ENCODE results near the gene TRPM1. TPM values are rescaled to one million over a fixed set of nuclear protein-coding genes. Genes with fewer than 3 reads are reported as not detected.

The TRPM1 gene
- total RNA-seq, 1 donor, result under 0.01 TPM

DNA sequence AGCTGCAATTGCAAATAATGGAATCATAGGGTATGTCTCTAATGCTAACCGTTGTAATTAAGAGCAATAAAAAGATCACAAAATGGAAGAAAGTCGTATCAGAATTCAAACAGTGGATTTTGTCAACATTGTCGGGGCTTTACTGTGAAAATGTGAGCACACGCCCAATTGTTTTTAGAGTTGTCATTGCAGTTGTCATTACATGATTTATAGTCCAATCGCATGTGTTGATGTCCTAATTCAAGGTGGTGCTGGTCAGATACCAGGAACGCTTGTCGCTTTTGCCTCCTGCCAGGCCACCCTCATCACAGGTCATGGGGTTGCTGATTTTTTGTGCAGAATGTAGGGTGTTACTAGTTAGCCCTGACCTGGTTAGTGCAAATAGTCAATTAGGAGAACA is 16.2 kb downstream of the TRPM1 start:
- no peak for DNase-seq (ENCODE audit: low read depth in 2 of 3, low spot score in 2 of 3)

DNA sequence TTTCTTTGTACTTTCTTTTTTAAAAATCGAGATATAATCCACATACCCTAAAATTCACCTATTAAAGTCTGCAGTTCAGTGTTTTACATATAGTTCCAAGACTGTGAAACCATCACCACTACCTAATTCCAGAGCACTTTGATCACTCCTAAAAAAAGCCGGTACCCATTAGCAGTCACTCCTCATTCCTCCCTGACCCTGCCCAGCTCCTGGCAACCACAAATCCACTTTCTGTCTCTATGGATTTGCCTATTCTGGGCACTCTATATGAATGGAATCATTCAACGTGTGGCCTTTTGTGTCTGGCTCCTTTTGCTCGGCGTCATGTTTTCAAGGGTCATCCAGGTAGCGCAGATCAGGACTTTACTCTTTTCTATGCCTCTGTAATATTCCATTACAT is 17.3 kb downstream of the TRPM1 start:
- no peak for DNase-seq (ENCODE audit: low read depth in 2 of 3, low spot score in 2 of 3)

DNA sequence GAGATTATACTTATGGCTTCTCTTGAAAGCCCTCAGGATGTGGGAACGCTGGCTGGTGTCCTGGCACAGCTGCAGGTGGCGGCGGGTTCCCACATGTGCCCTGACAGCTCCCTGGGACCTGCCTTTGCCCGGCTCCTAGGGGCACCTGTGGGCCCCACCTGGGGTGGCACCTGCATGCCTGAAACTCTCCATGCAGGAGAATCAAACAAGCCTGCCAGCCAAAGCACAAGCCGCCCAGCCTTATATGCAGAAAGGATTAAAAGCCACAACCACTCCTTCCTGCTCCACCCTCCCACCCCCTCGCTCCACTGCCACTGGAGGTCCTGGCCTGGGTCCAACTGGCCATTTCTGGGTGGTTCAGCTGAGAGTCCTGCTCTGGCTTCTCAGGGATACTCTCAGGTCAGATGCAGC is 18.1 kb downstream of the TRPM1 start:
- peak in 1 of 3 donors; percentile 7 for DNase-seq (ENCODE audit: low read depth in 2 of 3, low spot score in 2 of 3)

DNA sequence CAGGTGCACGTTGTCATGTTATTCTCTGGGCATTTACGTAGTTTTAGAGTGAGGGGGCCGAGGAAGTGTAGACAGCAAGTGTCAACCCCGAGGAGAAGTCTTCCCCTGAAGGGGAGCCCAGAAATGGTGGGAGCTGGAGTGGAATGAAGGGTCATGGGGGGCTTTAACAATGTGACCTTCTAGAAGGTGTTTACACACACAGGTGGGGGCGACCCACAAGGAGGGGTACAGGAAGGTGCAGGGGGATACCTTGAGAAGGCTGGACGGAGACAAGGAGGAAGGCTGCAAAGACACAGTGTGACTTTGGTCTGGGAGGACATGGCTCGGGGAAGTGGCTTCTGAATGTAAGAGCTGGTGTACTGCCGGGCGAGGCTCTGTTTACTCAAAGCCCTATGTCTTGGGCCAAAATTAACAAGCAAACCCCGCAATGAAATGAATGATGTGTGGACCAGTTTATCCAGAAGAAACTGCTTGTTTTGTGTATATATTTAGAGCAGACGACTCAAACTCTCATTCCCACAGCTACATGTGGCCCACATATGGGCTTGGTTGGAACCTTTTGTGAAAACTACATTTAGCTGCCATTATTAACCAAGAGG is 18.7 kb downstream of the TRPM1 start:
- no peak for DNase-seq (ENCODE audit: low read depth in 2 of 3, low spot score in 2 of 3)

DNA sequence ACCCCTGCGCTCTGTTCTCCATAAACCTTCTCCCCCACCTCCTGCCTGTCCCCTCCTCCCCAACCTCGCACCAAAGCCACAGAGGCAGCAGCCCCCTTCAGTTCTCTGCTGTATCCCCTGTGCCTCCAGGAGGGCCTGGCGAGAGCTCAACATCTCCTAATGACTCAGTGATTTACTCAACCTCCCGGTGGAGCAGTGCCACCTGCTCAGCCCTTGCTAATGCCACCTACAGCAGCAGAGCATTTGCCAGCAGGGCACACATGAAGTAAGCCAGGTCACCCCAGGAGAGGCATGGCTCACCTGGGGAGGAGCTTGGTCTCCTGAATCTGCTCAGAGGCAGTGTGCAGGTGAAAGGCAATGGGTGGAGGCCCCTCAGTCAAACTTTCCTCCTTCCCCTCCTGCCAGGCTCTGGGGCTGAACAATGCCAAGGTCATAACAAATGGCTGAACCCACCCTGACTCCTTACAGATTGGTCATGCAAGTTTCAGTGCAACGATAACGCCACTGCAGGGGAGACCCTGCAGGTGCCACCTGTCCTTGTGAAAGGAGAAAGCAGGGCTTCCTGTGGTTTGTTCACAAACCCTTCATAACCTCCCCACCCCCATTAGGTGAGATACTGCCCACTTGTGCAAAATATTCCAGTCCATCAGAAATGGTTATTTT is 19.8 kb downstream of the TRPM1 start:
- no peak for DNase-seq (ENCODE audit: low read depth in 2 of 3, low spot score in 2 of 3)

DNA sequence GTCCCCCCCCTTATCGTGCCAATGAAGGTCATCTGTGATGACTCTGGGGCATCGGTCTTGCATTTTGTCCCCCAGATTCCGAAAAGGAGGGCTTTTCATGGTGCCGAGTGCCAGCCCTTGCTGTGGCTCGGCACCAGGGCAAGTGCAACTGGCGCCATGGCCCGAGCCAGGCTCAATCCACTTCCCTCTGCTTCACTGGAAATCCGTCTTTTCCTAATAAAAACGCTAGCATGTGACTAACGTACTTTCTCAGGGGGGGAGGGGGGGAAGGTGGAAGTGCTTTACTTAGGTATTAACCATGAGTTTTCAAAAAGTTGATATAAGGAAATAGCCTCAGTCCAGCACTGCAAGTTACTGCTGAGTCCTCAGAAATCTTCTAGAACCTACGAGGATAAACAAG is 20.5 kb downstream of the TRPM1 start:
- no peak for DNase-seq (ENCODE audit: low read depth in 2 of 3, low spot score in 2 of 3)

DNA sequence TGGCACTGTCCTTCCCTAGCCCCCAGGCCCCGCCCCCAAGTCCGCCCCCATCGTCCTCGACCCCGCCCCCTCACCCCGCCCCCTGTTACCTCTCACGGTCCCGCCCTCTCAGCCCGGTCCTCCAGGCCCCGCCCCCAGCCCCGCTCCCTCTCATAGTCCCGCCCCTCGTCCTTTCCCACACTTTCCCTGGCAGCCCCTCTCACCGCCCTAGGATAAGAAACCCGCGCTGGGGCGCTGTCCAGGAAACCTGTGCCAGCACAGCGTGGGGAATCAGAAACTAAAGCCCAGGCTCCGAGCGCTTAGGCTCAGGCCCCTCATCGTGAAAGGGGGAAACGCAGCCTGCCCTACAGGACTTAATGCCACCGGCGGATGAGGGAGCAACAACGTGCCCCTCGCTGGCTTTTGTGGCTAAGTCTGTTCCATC is 20.9 kb downstream of the TRPM1 start:
- peak in 2 of 3 donors; percentile 18 to 55 for DNase-seq (ENCODE audit: low read depth in 2 of 3, low spot score in 2 of 3)

DNA sequence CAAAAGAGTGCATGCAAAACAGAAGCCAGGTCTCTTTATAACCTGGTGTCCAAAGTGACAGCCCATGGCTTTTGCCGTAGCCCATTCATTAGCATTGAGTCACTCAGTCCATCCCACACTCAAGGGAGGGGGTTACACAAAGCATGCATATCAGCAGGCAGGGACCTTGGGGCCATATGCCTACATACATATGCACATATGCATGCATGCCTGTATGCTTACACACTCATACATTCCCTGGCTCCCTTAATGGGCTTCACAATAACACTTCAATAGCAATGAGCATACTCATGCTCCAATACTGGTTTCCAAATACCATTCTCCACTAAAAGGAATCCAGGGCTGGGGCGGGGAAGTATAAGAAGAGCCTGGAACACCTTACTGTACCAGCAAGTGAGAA is 22.0 kb downstream of the TRPM1 start:
- DNase-seq (ENCODE audit: low read depth in 2 of 3, low spot score in 2 of 3), result no peak

DNA sequence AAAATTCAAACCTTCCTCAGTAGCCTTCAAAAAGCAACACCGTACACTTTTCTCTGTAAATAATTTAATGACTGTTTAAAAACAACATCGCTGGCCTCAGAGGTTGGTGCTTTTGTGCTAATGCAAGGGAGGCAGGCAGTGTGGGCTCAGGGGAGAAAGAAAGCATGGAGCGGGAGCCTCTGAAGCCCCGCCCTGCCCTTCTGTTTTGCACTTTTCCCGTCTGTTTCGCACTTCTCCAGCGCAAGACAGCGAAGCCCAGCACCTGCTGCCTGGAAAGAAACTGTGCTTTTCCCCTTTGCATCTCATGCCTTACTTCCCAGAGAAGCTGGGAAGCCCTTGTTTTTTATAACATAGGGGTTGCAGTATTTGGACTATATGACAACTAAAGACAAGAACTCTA is 23.1 kb downstream of the TRPM1 start:
- no peak for DNase-seq (ENCODE audit: low read depth in 2 of 3, low spot score in 2 of 3)

DNA sequence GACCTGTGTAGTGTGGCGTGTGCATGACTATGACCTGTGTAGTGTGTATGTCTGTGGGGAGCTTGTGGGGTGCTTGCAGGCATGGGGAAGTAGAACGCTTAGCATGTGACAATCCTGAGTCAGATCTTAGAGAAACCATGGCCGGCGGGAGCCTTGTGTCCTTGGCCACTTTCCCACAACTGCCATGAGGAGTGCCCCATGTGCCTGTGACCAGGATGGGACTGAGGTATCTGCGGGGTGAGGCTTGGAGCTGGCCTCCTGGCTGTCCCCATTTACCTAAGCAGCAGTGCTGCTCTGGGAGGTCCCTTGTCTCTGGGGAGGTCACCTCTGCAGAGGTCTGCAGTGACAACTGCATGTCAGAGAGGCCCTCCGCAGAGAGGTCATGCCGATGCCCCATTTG is 23.6 kb downstream of the TRPM1 start:
- no peak for DNase-seq (ENCODE audit: low read depth in 2 of 3, low spot score in 2 of 3)

DNA sequence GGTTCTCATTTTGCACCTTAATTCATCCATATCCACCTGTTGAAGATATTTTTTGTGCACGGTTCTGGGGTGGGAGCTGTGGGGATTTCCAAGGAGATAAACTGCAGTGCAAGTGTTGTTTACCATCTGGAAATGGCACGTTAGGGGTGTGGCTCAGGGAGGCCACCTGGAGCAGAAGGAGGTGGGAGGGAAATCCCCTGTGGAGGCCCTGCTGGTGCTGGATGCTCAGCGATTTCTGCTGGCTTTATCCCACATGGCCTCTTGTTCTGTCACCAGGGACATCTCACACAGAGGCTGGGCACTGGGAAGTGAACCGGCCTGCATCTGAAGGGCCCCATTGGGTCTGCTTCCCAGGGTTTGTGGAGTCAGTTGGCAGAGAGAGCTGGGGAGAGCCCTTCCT is 24.3 kb downstream of the TRPM1 start:
- DNase-seq (ENCODE audit: low read depth in 2 of 3, low spot score in 2 of 3), result no peak

DNA sequence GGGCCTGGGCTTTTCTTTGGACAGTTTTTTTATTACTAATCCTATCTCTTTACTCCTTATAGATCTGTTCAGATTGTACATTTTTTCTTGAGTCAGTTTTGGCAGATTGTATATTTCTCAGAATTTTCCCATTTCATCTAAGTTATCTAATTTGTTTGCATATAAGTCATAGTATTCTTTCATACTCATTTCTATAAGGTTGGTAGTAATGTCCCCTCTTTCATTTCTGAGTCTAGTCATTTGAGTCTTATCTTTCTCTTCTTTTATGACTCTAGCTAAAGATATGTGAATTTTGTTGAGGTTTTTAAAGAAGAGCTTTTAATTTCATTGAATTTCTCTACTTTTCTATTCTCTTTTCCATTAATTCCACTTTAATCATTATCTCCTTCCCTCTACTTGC is 27.2 kb downstream of the TRPM1 start:
- DNase-seq (ENCODE audit: low read depth in 2 of 3, low spot score in 2 of 3), result no peak

DNA sequence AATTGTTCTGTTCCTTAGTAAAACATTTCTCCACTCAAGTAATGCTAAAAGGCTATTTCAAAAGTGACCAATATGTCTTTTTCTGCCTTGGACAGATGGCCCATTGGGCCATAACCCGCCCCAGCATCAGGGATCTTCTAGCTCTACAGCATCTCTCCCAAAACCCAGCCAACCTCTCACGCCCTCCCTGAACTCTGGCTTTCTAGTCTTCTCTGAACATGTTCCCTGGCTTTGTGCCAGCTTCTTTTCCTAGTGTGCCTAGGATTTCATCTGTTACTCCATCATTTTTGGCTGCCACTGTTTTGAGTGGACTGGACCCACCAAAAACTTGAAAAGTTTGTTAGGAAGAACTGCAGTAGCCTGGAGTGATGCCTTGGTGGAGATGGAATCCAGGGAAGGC is 30.7 kb downstream of the TRPM1 start:
- DNase-seq (ENCODE audit: low read depth in 2 of 3, low spot score in 2 of 3), result no peak

DNA sequence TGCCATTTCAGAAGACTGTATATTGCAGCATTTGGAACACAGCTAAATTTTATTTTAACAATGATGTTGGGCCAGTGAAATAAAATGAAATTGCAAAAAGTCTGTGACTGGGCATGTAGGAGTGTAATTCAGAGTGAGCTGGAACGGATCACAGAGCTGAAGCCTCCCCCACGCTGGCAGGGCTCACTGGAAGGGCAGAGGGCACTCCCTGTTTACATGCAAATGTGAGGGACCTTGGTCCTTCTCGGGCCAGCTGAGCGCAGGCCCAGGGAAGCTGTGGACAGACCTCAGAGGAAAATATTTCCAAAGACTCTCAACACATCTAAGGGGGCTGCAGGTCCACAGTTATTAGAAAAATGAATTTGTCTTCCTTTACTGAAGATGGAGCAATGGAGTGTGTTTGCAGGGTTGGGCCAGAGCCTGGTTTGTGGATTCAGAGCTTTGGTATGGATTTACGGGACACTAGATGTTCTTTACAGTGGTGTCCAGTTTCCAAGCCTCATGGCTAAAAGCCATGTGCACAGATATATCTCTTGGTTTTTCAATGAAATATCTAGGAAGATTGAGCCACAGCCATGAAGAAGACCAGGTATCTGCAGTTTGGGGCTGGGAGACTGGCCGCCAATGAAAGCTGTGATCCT is 32.0 kb downstream of the TRPM1 start:
- no peak for DNase-seq (ENCODE audit: low read depth in 2 of 3, low spot score in 2 of 3)

DNA sequence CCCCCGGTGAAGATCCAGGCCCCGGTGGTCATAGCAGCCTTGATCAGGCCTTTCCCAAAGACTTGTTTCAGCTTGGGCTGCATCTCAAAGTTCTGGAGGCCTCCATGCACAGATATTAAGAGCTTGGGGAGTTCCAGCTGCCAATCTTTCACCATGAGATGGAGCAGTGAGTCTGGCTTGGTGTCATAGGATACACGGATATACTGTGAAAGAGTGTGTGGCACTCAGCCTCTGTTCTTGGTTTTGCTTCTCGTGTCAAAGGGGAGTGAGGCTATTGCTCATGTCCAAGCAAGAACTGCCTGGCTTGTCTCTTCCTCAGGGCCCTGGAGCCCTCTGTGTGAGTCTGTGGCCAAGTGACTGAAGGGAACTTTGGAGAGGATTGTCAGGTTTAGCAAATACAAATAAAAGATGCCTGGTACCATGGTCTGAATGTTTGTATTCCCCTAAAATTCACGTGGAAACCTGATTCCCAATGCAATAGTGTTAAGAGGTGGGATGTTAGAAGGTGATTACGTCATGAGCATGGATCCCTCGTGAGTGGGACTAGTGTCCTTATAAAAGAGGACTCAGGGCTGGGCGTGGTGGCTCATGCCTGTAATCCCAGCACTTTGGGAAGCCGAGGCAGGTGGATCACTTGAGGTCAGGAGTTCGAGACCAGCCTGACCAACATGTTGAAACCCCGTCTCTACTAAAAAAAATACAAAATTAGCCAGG is 33.5 kb downstream of the TRPM1 start:
- DNase-seq (ENCODE audit: low read depth in 2 of 3, low spot score in 2 of 3), result no peak

DNA sequence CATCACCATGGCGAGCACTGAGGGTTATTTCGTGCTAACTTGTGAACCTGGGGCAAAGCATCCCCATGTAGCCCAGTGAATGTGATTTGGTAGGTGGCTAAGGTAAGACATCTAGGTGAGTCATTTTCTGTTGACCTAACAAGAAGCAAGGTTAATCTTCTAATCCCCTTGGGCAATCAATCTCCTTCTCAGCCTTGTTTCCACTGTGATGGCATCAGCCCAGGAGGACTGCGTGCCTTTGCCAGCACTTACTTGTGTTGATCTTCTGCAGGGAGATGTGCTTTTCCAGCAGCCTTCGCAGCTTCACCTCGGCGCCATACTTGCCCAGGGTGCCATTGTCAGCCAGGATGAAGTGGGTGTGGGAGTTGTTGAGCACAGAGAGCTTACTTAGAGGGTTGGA is 35.7 kb downstream of the TRPM1 start:
- DNase-seq (ENCODE audit: low read depth in 2 of 3, low spot score in 2 of 3), result no peak

DNA sequence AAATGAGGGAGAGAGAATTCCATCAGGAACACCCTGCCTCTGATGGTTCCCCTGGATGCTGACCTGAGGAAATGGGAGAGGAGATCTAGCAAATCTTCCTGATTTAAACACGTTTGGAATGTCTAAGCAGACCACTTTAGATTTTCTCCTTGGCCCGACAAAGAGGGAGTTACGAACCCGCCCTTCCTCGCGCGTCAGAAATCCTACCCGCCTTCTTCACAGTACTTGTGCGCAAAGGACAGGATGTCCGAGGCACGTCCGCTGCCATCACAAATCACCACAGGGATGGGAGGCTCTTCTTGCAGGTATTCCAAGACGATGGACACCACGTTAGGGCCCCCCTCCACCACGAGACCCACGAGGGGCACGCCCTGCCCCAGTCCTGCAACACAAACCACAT is 38.6 kb downstream of the TRPM1 start:
- DNase-seq (ENCODE audit: low read depth in 2 of 3, low spot score in 2 of 3), result no peak

DNA sequence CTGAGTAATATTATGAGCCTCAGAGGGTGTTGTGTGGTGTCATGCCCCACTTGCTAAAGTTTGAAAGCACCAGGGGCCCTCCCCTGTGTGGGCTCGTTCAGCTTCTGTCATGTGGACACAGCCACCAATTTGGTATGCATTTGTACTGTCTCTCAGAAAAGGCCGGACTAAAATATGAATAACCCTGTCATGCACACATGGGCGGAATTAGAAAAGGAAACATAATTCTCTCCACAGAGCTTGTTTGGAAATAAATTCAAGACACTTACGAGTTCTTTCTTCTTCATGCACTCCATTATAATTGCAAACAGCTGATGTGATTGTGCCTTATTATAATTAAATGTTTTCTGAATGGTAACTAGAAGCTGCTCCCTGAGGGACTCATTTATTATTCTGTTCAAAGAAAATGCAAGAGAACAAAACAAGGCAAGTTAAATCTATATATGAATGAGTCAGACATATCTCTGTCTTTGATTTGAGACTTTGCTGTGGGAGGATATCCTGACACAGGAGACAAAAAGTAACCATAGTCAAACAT is 39.1 kb downstream of the TRPM1 start:
- DNase-seq (ENCODE audit: low read depth in 2 of 3, low spot score in 2 of 3), result no peak

DNA sequence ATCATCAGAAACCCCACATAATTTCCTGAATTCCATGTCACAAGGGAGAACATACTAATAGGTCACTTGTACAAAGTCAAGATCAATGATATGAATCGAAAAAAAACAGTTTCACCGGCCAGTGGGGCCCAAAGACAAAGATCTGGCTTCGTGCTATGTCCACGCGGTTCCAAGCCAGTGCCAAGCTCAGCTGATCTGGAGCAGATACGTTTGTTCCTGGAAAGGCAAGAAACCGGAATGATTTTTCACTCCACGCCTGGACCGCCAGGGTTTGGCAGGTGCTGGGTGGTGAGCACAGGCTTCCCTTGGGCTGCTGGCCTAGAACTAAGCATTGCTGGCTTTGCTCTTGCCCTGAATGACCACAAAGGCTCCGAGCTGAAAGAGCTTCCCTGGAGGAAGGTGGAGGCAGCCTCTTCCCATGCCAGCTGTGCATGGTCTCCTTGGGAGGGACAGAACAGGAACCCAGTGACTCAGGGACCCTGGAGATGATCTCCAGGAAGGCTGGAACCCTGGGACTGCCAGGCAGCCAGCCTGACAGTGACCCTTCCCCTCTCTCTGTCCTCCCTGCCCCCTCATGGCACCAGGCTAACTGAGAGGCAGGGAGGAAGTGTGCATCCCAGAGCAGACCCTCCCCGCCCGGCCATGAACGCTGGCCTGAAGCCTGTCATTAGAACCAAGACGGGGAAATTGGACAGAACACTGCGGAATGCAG is 40.9 kb downstream of the TRPM1 start:
- no peak for DNase-seq (ENCODE audit: low read depth in 2 of 3, low spot score in 2 of 3)

DNA sequence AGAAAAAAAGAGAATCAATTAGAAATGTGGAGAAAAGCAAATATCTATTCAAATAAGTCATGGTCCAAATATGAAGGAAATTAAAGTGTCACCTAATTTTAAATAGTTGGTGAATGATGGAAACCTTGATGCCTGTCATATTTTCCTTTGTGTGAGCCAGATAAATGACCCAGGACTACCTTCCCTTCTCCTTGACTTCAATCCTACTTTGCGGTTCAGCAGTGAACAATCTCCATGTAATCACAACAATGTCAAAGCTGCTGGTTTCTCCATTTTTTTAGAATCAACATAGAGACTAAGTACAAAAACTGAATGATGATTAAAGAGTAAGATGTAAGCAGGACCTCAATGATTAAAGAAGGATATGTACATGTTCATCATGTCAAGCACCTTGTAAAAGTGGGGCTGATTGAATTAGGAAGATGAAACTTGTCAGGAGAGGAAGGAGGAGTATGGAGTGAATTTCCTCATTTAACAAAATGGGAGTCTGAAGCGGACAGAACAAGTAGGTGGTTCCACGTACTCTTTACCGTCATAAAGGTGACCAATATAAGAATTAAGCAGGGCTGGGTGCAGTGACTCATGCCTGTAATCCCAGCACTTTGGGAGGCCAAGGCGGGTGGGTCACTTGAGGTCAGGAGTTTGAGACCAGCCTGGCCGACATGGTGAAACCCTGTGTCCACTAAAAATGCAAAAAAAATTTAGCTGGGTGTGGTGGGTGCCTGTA is 43.1 kb downstream of the TRPM1 start:
- no peak for DNase-seq (ENCODE audit: low read depth in 2 of 3, low spot score in 2 of 3)
